ENCODE data around the gene RPS28. TPM values are rescaled to one million over a fixed set of nuclear protein-coding genes. Genes with fewer than 3 reads are reported as not detected.
A peak's percentile ranks its signal among the peaks of the same experiment; 100 is the strongest.

RPS28 gene
- polyA plus RNA-seq, 1 experiment = 424 TPM

- Histone ChIP-seq H3K27ac (ENCODE audit: low read depth, low read length) (no peak overlapping the region), H3K9me3 (ENCODE audit: control insufficient read depth, insufficient read depth, low read length) (no peaks in the 10 kb centered on the region; the same call in 1 of the 2 replicates), H3K27me3 (ENCODE audit: control insufficient read depth, insufficient read depth, low read length) (peaks cover 31% of the 10 kb centered on the region), H3K4me3 (ENCODE audit: low read depth, low read length) (peak overlapping the region; percentile 32; the same call in 1 of the 2 replicates)
- 0 out of 2 replicates have a peak, but pooled peaks have one; percentile 9 for TF ChIP-seq CTCF (IDR thresholded peaks at IDR 0.05; ENCODE audit: low read depth, low read length)
- ChIA-PET CTCF (interaction anchor here (0.6 to 1.7 kb wide), 2 partner anchors 18 to 61 kb away, joined by 3 to 8 read pairs; no protein-coding TSS in a partner anchor), POLR2A (interaction anchor here (0.5 to 2.5 kb wide), 6 partner anchors 8 to 259 kb away, joined by 3 to 11 read pairs (median 4); partner anchors contain the start of genes MARCHF2, NDUFA7 and RPS28)
- no peak for DNase-seq (ENCODE audit: low read depth, low spot score)
Observed at GRCh38 chr19:8335343-8336071, 14.2 kb downstream of the RPS28 start.

- POLR2A ChIA-PET = interaction anchor here (0.6 to 2.5 kb wide), 3 partner anchors 14 to 258 kb away, joined by 3 to 11 read pairs (median 4); partner anchors contain the start of genes MARCHF2, NDUFA7 and RPS28
- H3K27ac ChIP-seq (ENCODE audit: low read depth, low read length) = no peak overlapping the region
- peaks cover 35% of the 10 kb centered on the region for H3K27me3 ChIP-seq (ENCODE audit: control insufficient read depth, insufficient read depth, low read length)
- CTCF ChIA-PET = interaction anchor here (0.6 kb wide), 1 partner anchor 61 kb away, joined by 3 read pairs; no protein-coding TSS in a partner anchor
- no peak for TF ChIP-seq CTCF (IDR thresholded peaks at IDR 0.05; ENCODE audit: low read depth, low read length)
- no peak for DNase-seq (ENCODE audit: low read depth, low spot score)
- no peak overlapping the region for H3K4me3 ChIP-seq (ENCODE audit: low read depth, low read length)
- no peaks in the 10 kb centered on the region; the same call in 1 of the 2 replicates for H3K9me3 ChIP-seq (ENCODE audit: control insufficient read depth, insufficient read depth, low read length)
Observed at GRCh38 chr19:8336072-8336569, 14.8 kb downstream of the RPS28 start.

- DNase-seq (ENCODE audit: low read depth, low spot score) = no peak
- peaks cover 33% of the 10 kb centered on the region for H3K27me3 ChIP-seq (ENCODE audit: control insufficient read depth, insufficient read depth, low read length)
- no peak overlapping the region for H3K27ac ChIP-seq (ENCODE audit: low read depth, low read length)
- ChIA-PET POLR2A (interaction anchor here (0.9 kb wide), 1 partner anchor 77 kb away, joined by 3 read pairs; the partner anchor contains the start of gene MARCHF2), CTCF (no interaction called here)
- H3K4me3 ChIP-seq (ENCODE audit: low read depth, low read length) = no peak overlapping the region
- H3K9me3 ChIP-seq (ENCODE audit: control insufficient read depth, insufficient read depth, low read length) = no peaks in the 10 kb centered on the region; the same call in 1 of the 2 replicates
- TF ChIP-seq CTCF (IDR thresholded peaks at IDR 0.05; ENCODE audit: low read depth, low read length) = no peak
Observed at GRCh38 chr19:8336660-8337059, 15.4 kb downstream of the RPS28 start.

- Histone ChIP-seq H3K27me3 (ENCODE audit: control insufficient read depth, insufficient read depth, low read length) (peaks cover 39% of the 10 kb centered on the region), H3K27ac (ENCODE audit: low read depth, low read length) (no peak overlapping the region), H3K9me3 (ENCODE audit: control insufficient read depth, insufficient read depth, low read length) (no peaks in the 10 kb centered on the region; the same call in 1 of the 2 replicates), H3K4me3 (ENCODE audit: low read depth, low read length) (no peak overlapping the region)
- no peak for TF ChIP-seq CTCF (IDR thresholded peaks at IDR 0.05; ENCODE audit: low read depth, low read length)
- ChIA-PET POLR2A (no interaction called here), CTCF (interaction anchor here (0.6 kb wide), 1 partner anchor 267 kb away, joined by 3 read pairs; no protein-coding TSS in a partner anchor)
- DNase-seq (ENCODE audit: low read depth, low spot score) = no peak
Observed at GRCh38 chr19:8337728-8338127, 16.4 kb downstream of the RPS28 start.

- Histone ChIP-seq H3K9me3 (ENCODE audit: control insufficient read depth, insufficient read depth, low read length) (no peaks in the 10 kb centered on the region; the same call in 1 of the 2 replicates), H3K27ac (ENCODE audit: low read depth, low read length) (no peak overlapping the region), H3K4me3 (ENCODE audit: low read depth, low read length) (no peak overlapping the region), H3K27me3 (ENCODE audit: control insufficient read depth, insufficient read depth, low read length) (peaks cover 34% of the 10 kb centered on the region)
- ChIA-PET POLR2A (no interaction called here), CTCF (interaction anchor here (1.5 kb wide), 1 partner anchor 239 kb away, joined by 4 read pairs; the partner anchor contains the start of gene MYO1F)
- TF ChIP-seq CTCF (IDR thresholded peaks at IDR 0.05; ENCODE audit: low read depth, low read length) = no peak
- no peak for DNase-seq (ENCODE audit: low read depth, low spot score)
Observed at GRCh38 chr19:8338835-8339234, 17.5 kb downstream of the RPS28 start.

All from AG04450 (cell line).